ENCODE measurements around the gene EXOSC1. TPM values are rescaled to one million over a fixed set of nuclear protein-coding genes. Genes with fewer than 3 reads are reported as not detected.

The EXOSC1 gene
- total and polyA plus RNA-seq, 2 of the 13 experiments (the other 11 are each of a cell fraction or from before 2014, with no cell fraction given): 36.3 to 39.9 TPM

GRCh38 chr10:97435211-97435610 is 10.6 kb downstream of the EXOSC1 start:
- H3K9me3 ChIP-seq (ENCODE audit: low read length): no peaks in the 10 kb centered on the region
- TF ChIP-seq, protein P1, sequence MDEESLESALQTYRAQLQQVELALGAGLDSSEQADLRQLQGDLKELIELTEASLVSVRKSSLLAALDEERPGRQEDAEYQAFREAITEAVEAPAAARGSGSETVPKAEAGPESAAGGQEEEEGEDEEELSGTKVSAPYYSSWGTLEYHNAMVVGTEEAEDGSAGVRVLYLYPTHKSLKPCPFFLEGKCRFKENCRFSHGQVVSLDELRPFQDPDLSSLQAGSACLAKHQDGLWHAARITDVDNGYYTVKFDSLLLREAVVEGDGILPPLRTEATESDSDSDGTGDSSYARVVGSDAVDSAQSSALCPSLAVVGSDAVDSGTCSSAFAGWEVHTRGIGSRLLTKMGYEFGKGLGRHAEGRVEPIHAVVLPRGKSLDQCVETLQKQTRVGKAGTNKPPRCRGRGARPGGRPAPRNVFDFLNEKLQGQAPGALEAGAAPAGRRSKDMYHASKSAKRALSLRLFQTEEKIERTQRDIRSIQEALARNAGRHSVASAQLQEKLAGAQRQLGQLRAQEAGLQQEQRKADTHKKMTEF (CRISPR knock-in tag; IDR thresholded peaks at IDR 0.05): no peak
- TF ChIP-seq ZBTB3 (CRISPR knock-in tag; IDR thresholded peaks at IDR 0.05; ENCODE audit: borderline replicate concordance, low read depth) (no peak), SMARCE1 (IDR thresholded peaks at IDR 0.05; ENCODE audit: borderline replicate concordance) (no peak), ZNF432 (CRISPR knock-in tag; IDR thresholded peaks at IDR 0.05; ENCODE audit: borderline replicate concordance) (no peak), RBFOX2 (IDR thresholded peaks at IDR 0.05; ENCODE audit: low read depth, low read length) (peak; percentile 37; the same call in 1 of the 2 replicates)
- BruUV-seq (replicated peaks): no TSS peak
- FAIRE-seq: no peak
- H2AFZ ChIP-seq (ENCODE audit: low read length): no peak overlapping the region
- no peak overlapping the region for H3K4me3 ChIP-seq (replicated peaks in 1 of 3; ENCODE audit: insufficient read depth in 1 of 3, low read depth in 2 of 3, low read length in 3 of 3)
- peaks cover 4% of the 10 kb centered on the region for H3K4me1 ChIP-seq (ENCODE audit: insufficient read depth, low read length)
- 94% methylated on average over 6 of the region's 6 CpGs for WGBS (ENCODE audit: low lambda C conversion rate)
- H3K36me3 ChIP-seq (replicated peaks in 1 of 2; ENCODE audit: control insufficient read depth in 1 of 2, insufficient read depth in 2 of 2, low read length in 2 of 2): peaks cover 10 to 49% of the 10 kb centered on the region in 2 experiments
- no peak overlapping the region for H3K4me2 ChIP-seq (ENCODE audit: low read depth, low read length)
- DNase-seq (ENCODE audit: low spot score): no peak
- CTCF ChIA-PET (ENCODE audit: low intra/inter-chr PET ratio, low total read pairs): no interaction called here
- H3K27ac ChIP-seq (ENCODE audit: extremely low read length, insufficient read depth, low read length): no peak overlapping the region
- no peak overlapping the region for H3K9ac ChIP-seq (ENCODE audit: insufficient read depth, low read depth, low read length)
- H3K27me3 ChIP-seq (ENCODE audit: control insufficient read depth in 1 of 2, insufficient read depth in 2 of 2, low read length in 2 of 2): no peaks in the 10 kb centered on the region
- peaks cover 4% of the 10 kb centered on the region for H4K20me1 ChIP-seq (ENCODE audit: insufficient read depth, low read length)
- no peaks in the 10 kb centered on the region for H3K79me2 ChIP-seq (ENCODE audit: insufficient read depth, low read length)
- no peak for ATAC-seq
- in situ Hi-C loops (cut with HindIII; ENCODE audit: extremely low pct_ligation_motif_present, low pct_unique_long_range_greater_than_20kb): no loop called here
- intact Hi-C loops (cut with micrococcal nuclease; ENCODE audit: unreplicated experiment): no loop called here
- POLR2A ChIA-PET: interaction anchor here (1.3 to 1.5 kb wide), 2 partner anchors 25 to 27 kb away, joined by 3 to 4 read pairs; no protein-coding TSS in a partner anchor

DNA sequence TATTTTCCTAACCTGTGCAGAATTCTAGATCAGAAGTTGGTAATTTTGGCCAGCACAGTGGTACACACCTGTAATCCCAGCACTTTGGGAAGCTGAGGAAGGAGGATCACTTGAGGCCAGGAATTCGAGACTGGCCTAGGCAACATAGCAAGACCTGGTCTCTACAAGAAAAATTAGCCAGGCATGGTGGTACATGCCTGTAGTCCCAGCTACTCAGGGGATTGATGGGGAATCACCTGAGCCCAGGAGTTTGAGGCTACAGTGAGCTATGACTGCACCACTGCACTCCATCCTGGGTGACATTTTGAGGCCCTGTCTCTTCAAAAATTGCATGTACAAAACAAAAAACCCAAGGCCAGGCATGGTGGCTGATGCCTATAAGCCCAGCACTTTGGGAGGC is 11.2 kb downstream of the EXOSC1 start:
- peak; percentile 20; the same call in 1 of the 3 replicates for ATAC-seq
- POLR2A ChIA-PET: interaction anchor here (1.3 to 1.5 kb wide), 3 partner anchors 10 to 26 kb away, joined by 3 to 4 read pairs (median 4); no protein-coding TSS in a partner anchor

More for the DNA sequence above, 11.2 kb downstream of the EXOSC1 start:
- Histone ChIP-seq H3K4me2 (ENCODE audit: low read depth, low read length) (no peak overlapping the region), H3K36me3 (replicated peaks in 1 of 2; ENCODE audit: control insufficient read depth in 1 of 2, insufficient read depth in 2 of 2, low read length in 2 of 2) (peaks cover 10 to 50% of the 10 kb centered on the region in 2 experiments), H2AFZ (ENCODE audit: low read length) (no peak overlapping the region), H4K20me1 (ENCODE audit: insufficient read depth, low read length) (peaks cover 11% of the 10 kb centered on the region), H3K4me1 (ENCODE audit: insufficient read depth, low read length) (peaks cover 10% of the 10 kb centered on the region), H3K79me2 (ENCODE audit: insufficient read depth, low read length) (peaks cover 6% of the 10 kb centered on the region), H3K9ac (ENCODE audit: insufficient read depth, low read depth, low read length) (no peak overlapping the region), H3K4me3 (replicated peaks in 1 of 3; ENCODE audit: insufficient read depth in 1 of 3, low read depth in 2 of 3, low read length in 3 of 3) (no peak overlapping the region), H3K27ac (ENCODE audit: extremely low read length, insufficient read depth, low read length) (no peak overlapping the region), H3K27me3 (ENCODE audit: control insufficient read depth in 1 of 2, insufficient read depth in 2 of 2, low read length in 2 of 2) (no peaks in the 10 kb centered on the region), H3K9me3 (ENCODE audit: low read length) (no peaks in the 10 kb centered on the region)
- in situ Hi-C loops (cut with HindIII; ENCODE audit: extremely low pct_ligation_motif_present, low pct_unique_long_range_greater_than_20kb) (no loop called here), intact Hi-C loops (cut with micrococcal nuclease; ENCODE audit: unreplicated experiment) (no loop called here)
- WGBS (ENCODE audit: low lambda C conversion rate): no CpG with 5 or more reads among the region's 1 CpG
- FAIRE-seq: no peak
- no TSS peak for BruUV-seq (replicated peaks)
- peak in 1 of 2 experiments; percentile 31; a peak in 1 of 4 replicates for TF ChIP-seq POLR2A (IDR thresholded peaks at IDR 0.05; ENCODE audit: insufficient read depth in 1 of 2, low read depth in 2 of 2, low read length in 2 of 2)
- TF ChIP-seq RBM22 (optimal IDR thresholded peaks at IDR 0.05; ENCODE audit: low read length): peak; percentile 67
- no peak for TF ChIP-seq ZNF720 (CRISPR knock-in tag; IDR thresholded peaks at IDR 0.05)
- TF ChIP-seq POLR2G (IDR thresholded peaks at IDR 0.05; ENCODE audit: low read depth, low read length): peak; percentile 64; the same call in 1 of the 2 replicates
- 0 out of 2 replicates have a peak, but pooled peaks have one; percentile 47 for TF ChIP-seq FOXO4 (CRISPR knock-in tag; conservative IDR thresholded peaks at IDR 0.05)
- TF ChIP-seq ZSCAN12 (CRISPR knock-in tag; IDR thresholded peaks at IDR 0.05): no peak
- DNase-seq (ENCODE audit: low spot score): no peak
- CTCF ChIA-PET (ENCODE audit: low intra/inter-chr PET ratio, low total read pairs): no interaction called here

Data from HepG2 (cell line).